NCI-H345 treated with DMSO at 0.1 percent for 48 hours (cell line): Measurements from ENCODE around the gene RNF186.
"Not testable (repeated sequence)": the region's sequence is repeated elsewhere in the genome, so short reads cannot be mapped to it uniquely, and the experiment has no call there.

Experiments
- DNase-seq: peaks from one replicate; lab custom pipeline; 2025; ENCODE audit not compliant: unreplicated experiment; lab: John Stamatoyannopoulos, UW

The RNF186 gene

DNA sequence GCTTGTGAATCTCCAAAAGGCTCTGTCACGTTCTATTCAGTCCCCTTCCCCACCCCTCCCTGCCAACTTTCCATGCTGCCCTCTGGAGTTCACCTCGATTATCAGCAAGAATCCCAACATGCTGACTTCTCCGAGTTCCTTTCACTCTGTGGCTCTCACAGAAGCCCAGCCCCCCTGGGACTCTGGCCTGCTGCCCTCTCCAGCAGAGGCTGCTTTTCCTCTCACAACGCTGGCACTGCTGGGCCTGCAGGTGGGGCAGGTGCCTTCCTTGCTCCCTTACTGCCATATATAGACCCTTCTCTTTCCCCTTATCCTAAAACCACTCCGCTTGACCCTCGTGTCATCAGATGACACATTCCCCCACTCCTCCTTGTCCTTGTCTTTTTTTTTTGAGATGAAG, 10.2 kb upstream of the RNF186 start:
- no peak for DNase-seq

DNA sequence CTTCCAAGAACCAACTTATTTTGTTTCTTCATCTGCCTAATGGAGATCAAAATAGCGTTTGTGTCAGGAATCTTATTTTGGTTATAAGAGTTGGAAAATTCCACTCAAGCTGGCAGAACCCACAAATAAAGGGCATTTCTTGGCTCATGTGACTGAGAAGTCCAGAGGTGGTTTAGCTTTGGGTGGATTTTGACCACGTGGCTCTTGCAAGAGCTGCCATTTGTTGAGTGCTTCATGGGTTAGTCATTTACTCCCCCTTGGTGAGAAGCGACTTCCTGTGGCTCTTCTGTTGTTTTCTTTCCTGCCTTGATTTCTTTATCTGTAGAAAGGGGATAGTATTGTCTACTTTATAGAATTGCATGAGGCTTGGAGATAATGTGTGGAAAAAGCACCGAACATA, 9.5 kb upstream of the RNF186 start:
- no peak for DNase-seq

DNA sequence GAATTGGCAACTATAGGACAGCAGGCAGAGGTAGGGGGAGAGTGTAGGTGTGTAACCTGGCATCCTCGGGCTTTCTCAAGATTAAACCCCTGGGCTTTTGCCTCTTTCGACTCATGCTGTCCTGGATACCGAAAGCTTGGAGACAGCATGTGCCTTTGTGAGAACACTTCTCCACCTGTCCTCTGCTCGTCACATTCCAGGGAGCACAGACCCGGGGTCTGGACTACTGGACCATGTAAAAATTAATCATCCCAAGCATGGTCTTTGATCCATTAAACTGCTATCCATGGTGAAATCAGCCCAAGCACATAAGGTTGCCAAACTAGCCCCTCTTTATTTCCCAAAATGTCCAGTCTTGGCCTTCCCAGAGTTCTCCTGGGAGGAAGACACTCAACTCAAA, 9.0 kb upstream of the RNF186 start:
- no peak for DNase-seq

DNA sequence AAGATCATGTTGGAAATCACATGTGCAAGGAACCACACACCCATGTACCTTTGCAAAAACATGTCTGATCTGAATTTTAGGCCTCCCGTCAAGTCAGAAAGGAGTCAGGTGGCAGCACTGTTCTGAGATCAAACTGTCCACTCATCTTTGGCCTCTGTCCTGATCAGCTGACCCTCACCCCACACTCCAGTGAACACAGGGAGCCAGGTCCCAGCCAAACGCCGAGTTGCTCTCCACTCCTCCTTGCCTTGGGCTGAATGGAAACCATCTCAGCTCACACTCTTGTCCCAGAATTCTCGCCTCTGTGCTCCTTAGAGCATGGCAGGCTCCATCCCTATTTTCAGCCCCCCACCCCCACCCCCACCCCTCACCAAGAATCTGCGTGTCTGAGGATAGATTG, 4.6 kb upstream of the RNF186 start:
- no peak for DNase-seq

DNA sequence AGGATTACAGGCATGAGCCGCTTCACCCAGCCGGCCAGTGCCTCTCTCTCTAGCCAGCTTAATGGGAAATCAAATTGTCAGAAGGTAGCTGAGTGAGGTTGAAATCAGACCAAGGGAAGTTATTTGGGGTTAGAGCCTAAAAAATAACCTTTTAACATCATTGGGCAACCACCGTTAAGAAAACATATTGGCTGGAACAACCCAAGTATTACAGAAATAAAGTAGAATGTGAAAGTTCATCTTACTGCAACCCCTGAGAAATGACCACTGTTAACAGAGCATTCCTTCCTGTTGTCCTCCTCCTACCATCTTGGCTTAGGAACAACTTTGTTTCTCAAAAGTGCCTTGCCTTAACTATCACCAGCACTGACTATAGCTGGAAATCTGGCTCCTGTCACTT, 3.2 kb upstream of the RNF186 start:
- no peak for DNase-seq

DNA sequence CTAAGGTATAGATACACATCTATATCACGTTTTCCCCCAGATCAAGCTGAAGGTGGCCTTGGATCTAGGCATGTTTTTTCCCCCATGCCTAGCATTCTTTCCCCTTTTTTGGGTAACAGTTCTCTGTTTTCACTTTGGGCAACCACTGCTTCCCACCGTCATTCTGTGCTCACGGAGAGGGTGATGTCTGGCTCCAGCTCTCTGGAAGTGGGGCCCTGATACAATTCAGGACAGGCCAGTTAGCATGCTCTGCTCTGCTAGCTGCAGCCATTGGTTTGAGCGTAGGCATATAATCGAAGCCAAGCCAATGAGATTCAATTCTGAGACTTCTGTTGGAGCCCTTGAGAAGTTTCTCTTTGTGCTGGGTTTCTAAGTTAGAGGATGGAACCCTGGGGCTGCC, 2.1 kb upstream of the RNF186 start:
- no peak for DNase-seq

DNA sequence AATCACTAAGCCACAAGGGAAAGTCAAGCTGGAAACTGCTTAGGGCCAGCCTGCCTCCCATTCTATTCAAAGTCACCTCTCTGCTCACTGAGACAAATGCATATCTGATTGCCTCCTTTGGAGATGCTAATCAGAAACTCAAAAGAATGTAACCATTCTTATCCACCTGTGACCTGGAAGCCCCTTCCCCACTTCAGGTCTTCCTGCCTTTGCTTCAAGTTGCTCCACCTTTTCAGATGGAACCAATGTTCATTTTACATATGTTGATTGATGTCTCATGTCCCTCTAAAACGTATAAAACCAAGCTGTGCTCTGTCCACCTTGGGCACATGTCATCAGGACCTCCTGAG, 1.6 kb upstream of the RNF186 start:
- not testable (repeated sequence) for DNase-seq

DNA sequence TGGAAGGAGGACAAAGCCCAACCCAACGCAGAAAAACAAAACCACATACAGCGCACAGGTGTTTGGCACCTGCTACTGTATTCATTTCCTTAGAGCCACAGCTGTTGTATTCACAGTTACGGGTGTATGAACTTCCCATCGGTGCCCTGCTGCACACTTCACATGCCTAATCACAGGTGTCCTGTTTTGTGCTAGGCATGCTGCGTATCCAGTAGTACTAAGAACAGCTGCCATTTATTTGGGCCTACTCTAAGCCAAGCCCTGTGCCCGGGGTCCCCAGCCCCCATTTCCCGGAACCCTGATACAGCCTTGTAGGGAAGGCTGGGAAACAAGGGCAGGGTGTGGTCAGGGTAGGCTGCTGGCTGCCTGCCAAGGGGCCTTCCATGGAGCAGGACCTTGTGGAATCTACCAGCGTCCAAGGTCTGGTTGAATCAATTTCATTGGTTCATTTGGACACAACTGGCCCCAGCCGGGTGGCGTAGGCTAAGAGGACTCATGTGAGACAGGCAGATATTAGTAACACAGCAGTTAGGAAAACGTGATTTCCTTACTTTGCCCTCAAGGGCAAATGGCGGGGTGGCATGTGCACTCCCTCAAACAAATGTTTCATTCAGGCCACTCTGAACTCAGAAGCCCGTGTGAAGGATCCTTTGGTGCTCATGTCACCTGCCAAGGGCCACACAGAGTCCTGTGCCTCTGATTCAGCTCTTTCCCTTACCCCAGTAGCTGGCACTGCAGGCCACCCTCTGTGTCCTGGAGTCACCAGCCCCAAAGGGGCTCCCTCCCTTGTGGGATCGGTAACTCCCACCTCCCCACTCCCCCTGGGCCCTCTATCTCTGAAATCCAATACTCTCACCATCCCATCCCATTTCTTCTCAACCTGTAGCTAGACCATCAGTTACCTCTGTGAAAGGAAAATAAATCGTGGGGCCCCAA, 986 bp upstream of the RNF186 start:
- DNase-seq, result peak; percentile 97

DNA sequence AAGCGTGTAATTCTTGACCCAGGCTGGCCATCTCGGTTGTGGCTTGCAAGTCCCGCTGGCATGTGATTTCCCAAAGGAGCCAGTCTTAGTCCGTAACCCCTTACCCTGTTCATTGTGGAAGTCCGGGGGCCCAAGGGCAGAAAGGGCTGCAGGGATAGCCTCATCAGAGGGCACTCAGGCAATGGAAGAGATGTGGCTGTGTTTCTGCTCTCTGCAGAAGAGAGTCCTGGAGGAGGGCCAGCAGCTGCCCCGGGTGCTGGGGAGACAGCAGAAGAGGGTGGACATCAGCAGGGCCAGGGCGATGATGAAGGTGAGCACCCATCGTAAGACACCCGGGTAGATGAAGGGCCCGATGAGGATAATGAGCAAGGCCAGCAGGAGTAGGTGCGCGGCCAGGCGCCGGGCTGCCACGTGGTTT, 830 bp downstream of the RNF186 start:
- DNase-seq, result no peak

DNA sequence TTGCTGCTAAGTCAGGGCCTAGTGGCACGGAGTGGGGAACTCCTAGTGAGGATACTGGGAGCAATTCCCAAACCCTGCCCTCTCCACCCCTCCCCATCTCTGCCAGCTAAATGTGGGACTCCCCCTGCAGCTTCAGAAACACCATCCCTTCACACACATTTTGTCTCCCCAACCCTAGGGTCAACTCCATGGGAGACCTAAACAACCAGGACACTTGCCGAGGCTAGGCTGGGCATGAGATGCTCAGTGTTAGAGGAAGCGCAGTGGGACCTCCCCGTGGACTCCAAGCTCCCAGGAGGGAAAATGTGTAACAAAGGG, 1.5 kb downstream of the RNF186 start:
- DNase-seq, result no peak

DNA sequence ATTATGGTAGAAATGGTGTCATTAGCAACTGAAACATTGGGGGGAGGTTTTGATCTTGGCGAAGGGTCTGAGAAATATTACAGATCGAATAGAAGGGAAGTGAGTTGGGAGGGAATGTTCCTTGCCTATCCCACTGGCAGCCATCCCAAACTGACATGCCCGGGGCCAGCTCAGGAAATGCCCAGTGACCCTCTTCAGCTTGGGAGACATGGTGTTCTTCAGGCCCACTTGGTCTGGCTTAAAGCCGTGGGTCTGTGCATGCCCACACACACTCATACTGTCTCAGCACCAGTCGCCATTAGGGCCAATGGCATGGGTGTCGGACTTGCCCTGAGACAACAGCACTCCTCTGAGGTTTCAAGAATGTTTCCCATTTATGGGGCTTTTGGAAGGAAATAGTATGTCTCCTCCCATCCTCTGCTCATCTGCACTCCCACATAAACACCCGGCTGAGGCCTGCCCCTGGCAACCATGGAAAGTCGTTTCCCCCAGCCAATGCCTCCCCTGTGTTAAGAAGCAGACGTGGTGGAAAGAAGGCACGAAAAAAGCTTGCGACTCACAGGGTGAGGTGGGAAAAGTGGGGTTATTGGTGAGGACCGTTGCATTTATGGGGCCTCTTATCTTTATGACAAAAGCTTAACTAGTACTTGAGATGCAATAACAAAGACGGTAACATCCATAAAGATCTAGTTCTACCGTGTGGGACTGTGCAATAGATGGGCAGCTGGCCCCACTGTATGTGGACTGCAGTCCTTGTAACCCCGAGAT, 2.0 kb downstream of the RNF186 start:
- no peak for DNase-seq

DNA sequence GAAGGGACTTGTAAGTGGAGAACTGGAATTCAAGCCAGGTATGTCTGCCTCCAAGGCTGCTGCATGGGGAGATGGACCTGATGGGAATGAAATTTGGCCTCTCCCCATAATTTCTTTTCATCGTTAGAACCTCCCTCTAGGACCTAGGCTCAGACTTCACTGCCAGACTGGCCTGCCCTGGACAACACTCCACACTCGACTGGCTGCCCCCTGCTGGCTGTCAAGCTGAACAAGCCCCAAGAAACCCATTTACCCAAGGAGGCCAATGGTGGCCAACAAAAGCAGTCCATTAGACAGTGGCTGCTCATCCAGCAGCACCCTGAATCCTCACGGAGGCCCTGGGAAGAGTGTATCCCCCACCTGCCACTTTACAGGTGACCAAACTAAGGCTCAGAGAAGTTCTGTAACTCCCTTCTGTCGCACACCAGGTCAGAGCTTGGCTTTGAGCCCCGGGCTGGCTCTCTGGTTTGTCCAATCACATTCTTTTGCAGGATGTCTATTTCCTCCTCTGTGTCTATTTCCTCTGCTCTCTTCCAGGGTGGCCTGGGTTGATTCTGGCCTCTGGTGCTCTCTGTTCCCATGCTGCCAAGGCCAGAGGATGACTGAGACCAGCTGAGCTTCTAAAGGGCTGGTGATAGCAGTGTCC, 3.8 kb downstream of the RNF186 start:
- DNase-seq, result no peak

DNA sequence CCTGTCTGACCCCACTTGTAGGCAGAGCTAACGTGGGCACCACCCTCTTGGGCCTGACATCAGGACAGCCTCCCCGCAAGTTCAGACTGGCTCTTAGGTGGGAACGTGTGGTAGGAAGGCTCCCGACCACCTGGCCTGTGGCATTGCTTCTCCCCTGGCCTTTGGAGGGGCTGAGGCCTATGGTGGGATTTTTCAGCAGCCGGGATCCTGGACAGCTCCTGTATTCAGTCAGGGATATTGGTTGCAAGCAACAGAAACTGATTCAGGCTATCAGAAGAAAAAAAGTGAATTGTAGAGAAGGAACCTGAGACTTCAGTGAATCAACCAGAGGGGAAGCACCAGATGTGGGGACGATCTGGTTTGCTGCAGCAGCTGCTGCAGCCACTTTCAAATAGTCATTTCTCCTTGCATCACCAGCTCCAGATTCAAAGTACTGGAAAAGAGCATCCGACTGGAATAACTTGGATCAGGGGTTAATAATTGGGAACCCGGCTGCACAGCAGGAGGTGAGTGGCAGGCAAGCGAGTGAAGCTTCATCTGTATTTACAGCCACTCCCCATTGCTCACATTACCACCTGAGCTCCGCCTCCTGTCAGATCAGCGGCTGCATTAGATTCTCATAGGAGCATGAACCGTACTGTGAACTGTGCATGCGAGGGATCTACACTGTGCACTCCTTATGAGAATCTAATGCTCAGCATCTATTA, 5.9 kb downstream of the RNF186 start:
- DNase-seq, result no peak

DNA sequence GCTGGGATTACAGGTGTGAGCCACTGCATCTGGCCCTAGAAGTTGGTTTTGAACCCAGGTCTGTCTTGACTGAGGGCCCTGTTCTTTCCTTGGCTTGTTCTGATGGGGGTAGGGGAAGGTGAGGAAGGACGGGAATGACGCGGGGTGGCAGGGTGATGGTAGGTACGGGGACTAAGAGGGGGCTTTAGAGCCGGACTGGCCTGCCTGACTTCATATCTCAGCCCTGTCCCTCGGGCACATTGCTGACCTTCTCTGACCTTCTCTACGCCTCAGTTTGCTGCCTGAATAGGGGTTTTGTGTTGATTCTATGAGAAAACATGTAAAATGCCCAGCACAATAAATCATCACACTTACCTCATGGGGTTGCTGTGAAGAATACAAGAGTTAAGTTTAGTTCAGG, 6.7 kb downstream of the RNF186 start:
- DNase-seq, result no peak

DNA sequence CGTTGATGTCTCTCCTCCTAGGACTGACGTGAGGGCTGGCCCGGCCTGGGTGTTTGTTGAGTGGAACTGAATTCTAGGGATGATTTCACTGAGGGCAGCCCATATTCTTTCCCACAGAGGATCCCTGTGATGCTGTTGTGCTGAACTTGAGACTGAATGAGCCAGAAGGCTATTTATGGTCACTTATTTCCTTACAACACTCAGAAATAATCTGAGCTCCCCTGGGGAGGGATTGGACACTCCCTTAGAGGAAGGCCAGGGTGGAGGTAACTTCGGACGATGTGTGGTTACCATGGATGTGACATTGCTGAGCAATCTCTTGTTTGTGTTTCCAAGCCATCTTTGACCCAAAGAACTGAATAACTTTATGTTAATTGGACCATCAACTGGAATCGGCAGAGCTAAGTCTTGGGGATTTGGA, 10.2 kb downstream of the RNF186 start:
- DNase-seq, result no peak

DNA sequence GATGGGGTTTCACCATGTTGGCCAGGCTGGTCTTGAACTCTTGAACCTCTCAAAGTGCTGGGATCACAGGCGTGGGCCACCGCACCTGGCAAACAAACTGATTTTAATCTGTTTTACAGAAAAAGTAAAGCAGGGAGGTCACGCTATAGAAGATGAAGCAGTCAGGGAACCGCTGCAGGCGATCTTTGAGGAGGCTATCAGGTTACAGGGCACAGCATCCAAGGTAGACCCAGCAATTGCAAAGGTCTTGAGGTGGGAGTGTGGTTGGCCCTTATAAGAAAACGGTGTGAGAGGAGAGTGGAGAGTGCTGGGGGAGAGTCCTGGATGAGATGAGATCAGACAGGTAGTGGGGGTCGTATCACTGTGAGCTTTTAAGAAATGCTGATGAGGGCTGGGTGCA, 12.8 kb downstream of the RNF186 start:
- no peak for DNase-seq

DNA sequence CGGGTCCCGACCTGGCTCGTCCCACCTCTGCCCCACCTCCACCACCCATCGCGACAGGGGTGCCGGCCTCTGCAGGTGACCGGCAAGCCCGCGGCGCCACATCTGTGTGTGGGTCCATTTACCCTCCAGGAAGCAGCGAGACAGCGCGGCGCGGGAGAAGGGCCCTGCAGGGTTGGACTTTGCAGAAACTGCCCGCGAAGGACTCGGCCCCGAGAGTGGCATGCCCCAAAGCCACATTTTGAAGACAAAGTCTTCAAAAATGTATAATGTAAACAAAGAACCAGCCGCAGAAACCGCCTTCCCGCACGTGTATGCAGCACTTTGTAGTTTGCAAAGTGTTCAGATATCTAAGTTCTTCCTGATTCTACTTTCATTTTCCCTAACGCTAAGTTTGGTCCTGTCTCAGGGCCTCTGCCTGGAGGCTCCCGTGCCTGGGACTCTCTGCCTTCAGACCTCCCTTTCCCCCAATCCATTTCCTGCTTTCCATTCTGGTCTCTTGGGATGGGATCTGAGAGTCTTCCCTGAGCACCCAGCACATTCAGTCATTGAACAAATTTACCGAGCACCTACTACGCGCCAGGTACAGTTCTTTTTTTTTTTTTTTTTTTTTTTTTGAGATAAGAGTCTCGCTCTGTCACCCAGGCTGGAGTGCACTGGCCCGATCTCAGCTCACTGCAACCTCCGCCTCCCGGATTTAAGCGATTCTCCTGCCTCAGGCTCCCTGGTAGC, 14.8 kb downstream of the RNF186 start:
- peak; percentile 28 for DNase-seq

DNA sequence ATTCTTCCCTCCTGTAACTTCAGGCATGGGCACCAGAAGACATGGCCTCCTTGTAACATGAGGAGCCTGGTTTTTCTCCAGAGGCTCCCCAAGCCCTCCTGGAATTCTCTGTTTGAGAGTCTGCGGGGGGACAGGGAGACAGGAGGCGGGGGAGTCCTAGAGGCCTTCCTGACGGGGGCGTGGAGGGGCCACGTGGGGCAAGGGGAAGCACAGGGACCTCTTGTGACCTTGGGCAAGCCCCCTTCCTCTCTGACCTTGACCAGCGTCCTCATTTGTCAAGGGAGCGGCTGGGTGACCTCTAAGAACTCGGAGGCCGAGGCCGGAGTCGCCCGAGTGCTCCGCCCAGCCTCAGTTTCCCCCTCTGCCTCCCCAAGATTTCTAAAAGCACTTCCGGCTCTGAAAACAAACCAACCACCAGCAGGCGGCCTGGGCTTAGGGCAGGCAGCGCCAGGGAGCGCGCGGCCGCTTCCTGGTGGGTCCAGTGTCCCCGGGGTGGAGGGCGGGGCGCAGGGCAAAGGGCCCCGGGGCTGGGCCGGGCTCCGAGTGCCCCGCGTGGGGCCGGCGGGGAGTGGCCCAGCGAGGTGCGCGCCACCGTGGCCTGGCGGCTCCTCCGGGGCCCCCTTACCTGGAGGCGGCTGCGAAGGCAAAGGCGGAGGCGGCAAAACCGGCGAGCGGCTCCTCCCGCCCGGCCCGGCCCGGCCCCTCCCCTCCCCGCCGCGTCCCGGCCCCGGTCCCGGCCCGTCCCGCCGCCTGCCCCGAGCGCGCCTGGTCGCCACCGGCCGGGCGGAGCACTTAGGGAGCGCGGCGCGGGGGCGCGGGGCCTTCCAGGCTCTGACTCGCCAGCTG, 15.6 kb downstream of the RNF186 start, which contains the start of gene TMCO4:
TSS of gene TMCO4 (minus strand) at position 687 of the 846 bp plus-strand sequence. CDS start 19,158 bp downstream, outside the sequence.
- DNase-seq, result no peak

DNA sequence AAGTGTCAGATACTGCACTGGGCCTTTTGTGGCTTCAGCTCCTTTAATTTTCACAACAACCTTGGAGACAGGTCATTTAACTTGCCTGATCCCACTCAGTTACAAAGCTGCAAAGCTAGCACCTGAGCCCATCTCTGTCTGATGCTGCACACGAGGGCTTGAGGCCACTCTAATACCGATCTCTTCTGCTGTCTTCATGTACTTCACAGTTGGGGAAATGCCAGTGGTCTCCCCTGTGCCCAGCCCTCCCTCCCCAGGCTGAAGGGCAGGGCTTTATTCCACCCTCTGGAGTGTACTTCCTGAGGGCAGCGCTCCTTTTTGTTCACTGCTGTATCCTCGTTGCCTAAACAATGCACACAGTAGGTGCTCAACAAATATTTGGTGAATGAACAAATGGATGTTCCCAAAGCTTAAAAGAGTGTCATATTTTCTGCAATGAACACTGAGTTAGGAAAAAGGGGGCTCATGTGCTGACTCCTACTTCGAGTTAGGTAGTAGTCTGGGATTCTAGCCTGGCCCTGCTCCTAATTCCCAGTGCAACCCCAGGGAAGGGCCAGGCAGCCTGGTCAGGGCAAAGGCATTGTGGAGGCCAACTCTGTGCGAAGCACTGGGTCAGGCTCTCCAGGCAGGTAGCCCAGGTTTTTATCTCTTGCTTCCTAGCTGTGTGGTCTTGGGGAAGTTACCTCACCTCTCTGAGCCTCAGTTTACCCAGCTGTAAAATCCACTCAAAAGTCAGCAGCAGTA, 16.4 kb downstream of the RNF186 start:
- DNase-seq, result no peak
